ENCODE results near the gene NCOR2. TPM values are rescaled to one million over a fixed set of nuclear protein-coding genes. Genes with fewer than 3 reads are reported as not detected.

The NCOR2 gene
- total and polyA plus RNA-seq, 2 of the 8 experiments (the other 6 are each of a cell fraction or from before 2014, with no cell fraction given): 14.8 to 275 TPM

DNA sequence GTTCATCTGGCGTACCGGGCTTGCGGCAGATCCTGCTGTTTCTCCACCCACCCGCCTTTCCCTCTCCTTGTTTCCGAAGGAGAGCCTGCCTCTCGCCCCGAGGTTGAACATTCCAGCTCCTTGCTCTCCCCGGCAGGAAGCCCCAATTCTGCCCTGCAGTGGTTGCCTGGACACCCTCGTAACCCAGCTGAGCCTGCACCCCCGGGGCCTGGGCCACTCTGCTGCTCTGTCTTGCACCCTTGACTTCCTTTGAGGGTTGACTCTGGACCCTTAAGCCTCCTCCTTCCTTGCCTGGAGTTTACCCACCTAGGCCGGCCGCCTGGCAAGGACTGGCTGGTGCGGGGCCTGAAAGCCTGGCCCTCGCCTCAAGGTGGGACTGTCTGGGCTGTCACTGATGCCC lies 25.8 kb upstream of the NCOR2 start:
- Histone ChIP-seq H3K14ac (ENCODE audit: insufficient read length) (no peak overlapping the region), H4K8ac (ENCODE audit: extremely low read depth, insufficient read depth, low read length) (peak overlapping the region; percentile 23), H2AK5ac (ENCODE audit: low read depth, low read length) (no peak overlapping the region), H3K56ac (replicated peaks; ENCODE audit: insufficient read length, low read depth, low read length) (no peak overlapping the region), H3K27ac (ENCODE audit: low read depth, low read length) (no peak overlapping the region), H3K9me3 (ENCODE audit: insufficient read depth in 2 of 2, low read depth in 1 of 2, low read length in 1 of 2) (peaks cover 0 to 6% of the 10 kb centered on the region in 2 experiments; a peak in 2 of 4 replicates), H3K4ac (replicated peaks; ENCODE audit: insufficient read length, low read depth, low read length) (no peak overlapping the region), H3K23me2 (ENCODE audit: low read depth, low read length) (no peaks in the 10 kb centered on the region), H3K36me3 (ENCODE audit: control insufficient read depth in 2 of 4, insufficient read depth in 4 of 4, low read length in 3 of 4) (no peaks in the 10 kb centered on the region), H3K4me3 (ENCODE audit: extremely low read depth in 1 of 4, insufficient read depth in 2 of 4, low read depth in 3 of 4, low read length in 4 of 4) (no peak overlapping the region), H4K5ac (ENCODE audit: insufficient read length, low read depth, low read length) (no peak overlapping the region), H4K91ac (replicated peaks; ENCODE audit: insufficient read length, low read length) (no peak overlapping the region), H3K27me3 (replicated peaks in 1 of 4; ENCODE audit: control insufficient read depth in 3 of 4, extremely low read depth in 1 of 4, insufficient read depth in 3 of 4, low read length in 3 of 4) (0 out of 7 replicates have a peak, but pooled peaks cover 0 to 2% (median 0%) of the 10 kb centered on the region in 4 experiments), H3K79me1 (ENCODE audit: low read depth, low read length) (no peaks in the 10 kb centered on the region), H3K4me2 (ENCODE audit: insufficient read depth in 1 of 2, low read depth in 2 of 2, low read length in 2 of 2) (no peak overlapping the region), H2BK5ac (ENCODE audit: low read depth, low read length) (no peak overlapping the region), H3K18ac (ENCODE audit: extremely low read depth, low read length) (no peak overlapping the region; the same call in 1 of the 2 replicates), H4K20me1 (replicated peaks in 1 of 2; ENCODE audit: control insufficient read depth in 1 of 2, insufficient read depth in 2 of 2, low read length in 2 of 2) (no peaks in the 10 kb centered on the region), H2BK15ac (ENCODE audit: low read length) (no peak overlapping the region), H2BK120ac (replicated peaks; ENCODE audit: low read depth, low read length) (no peak overlapping the region), H3K9ac (replicated peaks in 1 of 4; ENCODE audit: extremely low read depth in 1 of 4, low read depth in 3 of 4, low read length in 3 of 4) (no peak overlapping the region), H2AFZ (ENCODE audit: low read length) (no peak overlapping the region), H2BK20ac (ENCODE audit: low read length) (no peak overlapping the region), H2BK12ac (ENCODE audit: low read depth, low read length) (no peak overlapping the region), H3K79me2 (ENCODE audit: control insufficient read depth in 1 of 2, insufficient read depth in 2 of 2, low read length in 2 of 2) (no peaks in the 10 kb centered on the region), H3K4me1 (replicated peaks in 1 of 4; ENCODE audit: control insufficient read depth in 3 of 4, insufficient read depth in 4 of 4, low read length in 3 of 4) (peaks cover 0 to 3% (median 0%) of the 10 kb centered on the region in 4 experiments; a peak in 2 of 7 replicates), H3K23ac (ENCODE audit: insufficient read length) (no peak overlapping the region)
- 86% methylated on average over 13 of the region's 14 CpGs; no CpG with 5 or more reads in 1 of the 2 experiments for WGBS, 2 experiments (ENCODE audit: extremely low coverage in 1 of 2, insufficient coverage in 1 of 2, insufficient read length in 1 of 2, insufficient replicate concordance in 2 of 2, low coverage in 1 of 2, low lambda C conversion rate in 2 of 2, missing lambda C conversion rate in 1 of 2)
- ChIA-PET CTCF (ENCODE audit: partially characterized antibody) (interaction anchor here (0.8 to 3.2 kb wide), 4 partner anchors 14 to 172 kb away, joined by 3 to 14 read pairs (median 6); no protein-coding TSS in a partner anchor), POLR2A (ENCODE audit: partially characterized antibody) (interaction anchor here (0.6 kb wide), 1 partner anchor 102 kb away, joined by 3 read pairs; no protein-coding TSS in a partner anchor)
- no peak for DNase-seq (ENCODE audit: low read depth in 1 of 2, low spot score in 2 of 2)
- no peak for FAIRE-seq
- TF ChIP-seq CHD1 (IDR thresholded peaks at IDR 0.05; ENCODE audit: low read depth, low read length) (no peak), TAF1 (IDR thresholded peaks at IDR 0.05; ENCODE audit: low read depth, low read length) (no peak), POLR2AphosphoS5 (IDR thresholded peaks at IDR 0.05; ENCODE audit: low read depth, low read length) (no peak), SUZ12 (IDR thresholded peaks at IDR 0.05; ENCODE audit: low read length) (no peak), SP2 (IDR thresholded peaks at IDR 0.05; ENCODE audit: low read length) (no peak), RXRA (IDR thresholded peaks at IDR 0.05; ENCODE audit: insufficient read depth, low read depth, low read length) (no peak), POLR2A (IDR thresholded peaks at IDR 0.05; ENCODE audit: control extremely low read depth in 1 of 2, low read depth in 2 of 2, low read length in 2 of 2) (no peak)

Data from H1 (cell line).